Tibial nerve (tissue), 4 donors: ENCODE results near the gene CD82.

Source experiments
- CTCF ChIP-seq, 5 experiments: fragments of 200-600 bp in 3 of 5; fragments of 450-650 bp in 2 of 5; sonication (generic) in 3 of 5; IDR thresholded peaks; one replicate each; pipeline ENCODE4 v1.5.1; 2016 to 2019; ENCODE audit warnings: antibody characterized with exemption in 5 of 5, mild to moderate bottlenecking in 3 of 5, moderate library complexity in 2 of 5
- EP300 ChIP-seq, 2 donors: sonication (generic); formaldehyde crosslinking; IDR thresholded peaks; one replicate each; pipeline ENCODE4 v1.6.1; 2017; ENCODE audit warnings: antibody characterized with exemption in 2 of 2, mild to moderate bottlenecking in 1 of 2

GRCh38 chr11:44634401-44635281, 69.2 kb downstream of the CD82 start:
- TF ChIP-seq EP300 (IDR thresholded peaks at IDR 0.05) (peak in 1 of 2 donors; percentile 38), CTCF (IDR thresholded peaks at IDR 0.05) (no peak)
